AG08395 (cell line): ENCODE measurements around the gene TTC7B.

Source experiments
- DNase-seq: peaks from one replicate; pipeline ENCODE4 v3.0.0; 2012; ENCODE audit warnings: mixed read lengths, low spot score

TTC7B gene

GRCh38 chr14:90545966-90546751 lies 270.1 kb downstream of the TTC7B start:
- no peak for DNase-seq

- DNase-seq = no peak
Measured at GRCh38 chr14:90545382-90545781, 270.8 kb downstream of the TTC7B start.

- no peak for DNase-seq
Measured at GRCh38 chr14:90544971-90545370, 271.3 kb downstream of the TTC7B start.

- DNase-seq = no peak
Measured at GRCh38 chr14:90544566-90544965, 271.7 kb downstream of the TTC7B start.

- DNase-seq = no peak
Measured at GRCh38 chr14:90543876-90544275, 272.4 kb downstream of the TTC7B start.

- DNase-seq = no peak
Measured at GRCh38 chr14:90541076-90541634, 275.1 kb downstream of the TTC7B start.

GRCh38 chr14:90540437-90540836 lies 275.8 kb downstream of the TTC7B start:
- DNase-seq = no peak

GRCh38 chr14:90539996-90540395 lies 276.2 kb downstream of the TTC7B start:
- no peak for DNase-seq

- no peak for DNase-seq
Measured at GRCh38 chr14:90539496-90539775, 276.8 kb downstream of the TTC7B start.

GRCh38 chr14:90538716-90539495 lies 277.3 kb downstream of the TTC7B start:
- DNase-seq = no peak

GRCh38 chr14:90538095-90538494 lies 278.1 kb downstream of the TTC7B start:
- no peak for DNase-seq

GRCh38 chr14:90536511-90537191 lies 279.6 kb downstream of the TTC7B start:
- DNase-seq = no peak

GRCh38 chr14:90536092-90536491 lies 280.1 kb downstream of the TTC7B start:
- no peak for DNase-seq

GRCh38 chr14:90535556-90536090 lies 280.6 kb downstream of the TTC7B start:
- no peak for DNase-seq

GRCh38 chr14:90534838-90535555 lies 281.2 kb downstream of the TTC7B start:
- no peak for DNase-seq

- no peak for DNase-seq
Measured at GRCh38 chr14:90534091-90534837, 282.0 kb downstream of the TTC7B start.

- DNase-seq = no peak
Measured at GRCh38 chr14:90533591-90534021, 282.6 kb downstream of the TTC7B start.

GRCh38 chr14:90532826-90533525 lies 283.3 kb downstream of the TTC7B start:
- DNase-seq = no peak

GRCh38 chr14:90531497-90531896 lies 284.7 kb downstream of the TTC7B start:
- no peak for DNase-seq

- DNase-seq = no peak
Measured at GRCh38 chr14:90530523-90530922, 285.7 kb downstream of the TTC7B start.
